HPDE6-E6E7 (cell line): ENCODE measurements around the gene TMEM178B.

Experiments
- DNase-seq: peaks from one replicate; pipeline ENCODE4 v3.0.0; 2011; ENCODE audit warnings: missing footprints; ENCODE audit errors: extremely low spot score

Gene TMEM178B

GRCh38 chr7:141263508-141263907 is 189.6 kb downstream of the TMEM178B start:
- no peak for DNase-seq

- no peak for DNase-seq
Measured at GRCh38 chr7:141263983-141264382, 190.1 kb downstream of the TMEM178B start.

- no peak for DNase-seq
Measured at GRCh38 chr7:141264511-141264910, 190.6 kb downstream of the TMEM178B start.

GRCh38 chr7:141265668-141266067 is 191.8 kb downstream of the TMEM178B start:
- no peak for DNase-seq

- no peak for DNase-seq
Measured at GRCh38 chr7:141268614-141269013, 194.8 kb downstream of the TMEM178B start.

- DNase-seq = no peak
Measured at GRCh38 chr7:141271451-141271850, 197.6 kb downstream of the TMEM178B start.

GRCh38 chr7:141272417-141272816 is 198.6 kb downstream of the TMEM178B start:
- no peak for DNase-seq

GRCh38 chr7:141275350-141275749 is 201.5 kb downstream of the TMEM178B start:
- no peak for DNase-seq

GRCh38 chr7:141276031-141276430 is 202.2 kb downstream of the TMEM178B start:
- no peak for DNase-seq

GRCh38 chr7:141280100-141280499 is 206.2 kb downstream of the TMEM178B start:
- no peak for DNase-seq

- DNase-seq = no peak
Measured at GRCh38 chr7:141281311-141281710, 207.4 kb downstream of the TMEM178B start.

GRCh38 chr7:141286522-141286921 is 212.7 kb downstream of the TMEM178B start:
- DNase-seq = no peak

GRCh38 chr7:141287936-141288335 is 214.1 kb downstream of the TMEM178B start:
- DNase-seq = no peak

- no peak for DNase-seq
Measured at GRCh38 chr7:141288626-141289025, 214.8 kb downstream of the TMEM178B start.

GRCh38 chr7:141290365-141290764 is 216.5 kb downstream of the TMEM178B start:
- DNase-seq = no peak

- no peak for DNase-seq
Measured at GRCh38 chr7:141290973-141291372, 217.1 kb downstream of the TMEM178B start.

- DNase-seq = no peak
Measured at GRCh38 chr7:141291541-141291940, 217.7 kb downstream of the TMEM178B start.

GRCh38 chr7:141294143-141294829 is 220.4 kb downstream of the TMEM178B start:
- DNase-seq = no peak

- no peak for DNase-seq
Measured at GRCh38 chr7:141295367-141295895, 221.6 kb downstream of the TMEM178B start.

- no peak for DNase-seq
Measured at GRCh38 chr7:141300816-141301215, 227.0 kb downstream of the TMEM178B start.

- no peak for DNase-seq
Measured at GRCh38 chr7:141301544-141301943, 227.7 kb downstream of the TMEM178B start.

GRCh38 chr7:141302617-141303016 is 228.8 kb downstream of the TMEM178B start:
- DNase-seq = no peak

- no peak for DNase-seq
Measured at GRCh38 chr7:141304291-141304690, 230.4 kb downstream of the TMEM178B start.

GRCh38 chr7:141306081-141306480 is 232.2 kb downstream of the TMEM178B start:
- DNase-seq = no peak
